HCT116 (cell line): ENCODE results near the gene ZBTB8A.

Experiments used
- ATF3 ChIP-seq: IDR thresholded peaks from 2 replicates; pipeline ENCODE4 v1.6.1; 2012
- CEBPB ChIP-seq: IDR thresholded peaks from 2 replicates; pipeline ENCODE4 v1.6.1; 2012; ENCODE audit warnings: low read depth
- CTCF ChIP-seq, 3 experiments: fragments of 200-600 bp in 1 of 3; sonication (generic) in 1 of 3; IDR thresholded peaks in 2 of 3; conservative IDR thresholded peaks in 1 of 3; 2 replicates each; pipeline ENCODE4 v1.5.1; 2012 to 2017; ENCODE audit warnings: low read depth in 2 of 3, low read length in 2 of 3, antibody characterized with exemption in 1 of 3, borderline replicate concordance in 1 of 3, control low read depth in 1 of 3, mild to moderate bottlenecking in 1 of 3, mixed read lengths in 1 of 3, mixed run types in 1 of 3, moderate library complexity in 1 of 3; ENCODE audit not compliant: insufficient read depth in 1 of 3
- ELF1 ChIP-seq: IDR thresholded peaks from 2 replicates; pipeline ENCODE4 v1.6.1; 2012; ENCODE audit warnings: low read depth, borderline replicate concordance
- EZH2phosphoT487 ChIP-seq: fragments of 200-600 bp; IDR thresholded peaks from 2 replicates; pipeline ENCODE4 v1.6.1; 2018; ENCODE audit warnings: antibody characterized with exemption, borderline replicate concordance
- JUND ChIP-seq: IDR thresholded peaks from 2 replicates; pipeline ENCODE4 v1.6.1; 2012
- POLR2A ChIP-seq: IDR thresholded peaks from 2 replicates; pipeline ENCODE4 v1.7.0; 2011; ENCODE audit warnings: borderline replicate concordance; ENCODE audit not compliant: insufficient read depth, insufficient read length; ENCODE audit errors: extremely low read depth
- POLR2AphosphoS5 ChIP-seq: IDR thresholded peaks from 2 replicates; pipeline ENCODE4 v1.6.1; 2011; ENCODE audit warnings: mild to moderate bottlenecking, low read depth, low read length, moderate library complexity
- SP1 ChIP-seq: IDR thresholded peaks from 2 replicates; pipeline ENCODE4 v1.6.1; 2012; ENCODE audit warnings: low read depth
- YY1 ChIP-seq: IDR thresholded peaks from 2 replicates; pipeline ENCODE4 v1.6.1; 2011; ENCODE audit warnings: low read length, low read depth, moderate library complexity, mild to moderate bottlenecking; ENCODE audit not compliant: insufficient replicate concordance; ENCODE audit errors: extremely low read depth
- ZBTB33 ChIP-seq: IDR thresholded peaks from 2 replicates; pipeline ENCODE4 v1.6.1; 2011; ENCODE audit warnings: mild to moderate bottlenecking, low read length, moderate library complexity; ENCODE audit not compliant: insufficient replicate concordance; ENCODE audit errors: extremely low read depth
- ZFX ChIP-seq: fragments of 450-650 bp; IDR thresholded peaks from 2 replicates; pipeline ENCODE4 v1.6.1; 2017

- TF ChIP-seq ELF1, result no peak
- no peak for TF ChIP-seq ZBTB33
- no peak for TF ChIP-seq CTCF (IDR thresholded peaks at IDR 0.05 in 2 of 3, conservative IDR thresholded peaks at IDR 0.05 in 1 of 3; ENCODE audit: borderline replicate concordance in 1 of 3, insufficient read depth in 1 of 3, low read depth in 2 of 3, low read length in 2 of 3)
- no peak for TF ChIP-seq JUND
- TF ChIP-seq POLR2A, result no peak
- no peak for TF ChIP-seq EZH2phosphoT487
- TF ChIP-seq CEBPB, result no peak
- no peak for TF ChIP-seq POLR2AphosphoS5
- no peak for TF ChIP-seq SP1
- no peak for TF ChIP-seq ZFX
- no peak for TF ChIP-seq YY1
- TF ChIP-seq ATF3, result no peak
Observed at GRCh38 chr1:32503153-32503552, 36.1 kb upstream of the ZBTB8A start.
